B cell (primary cell): ENCODE measurements around the gene ATP5F1E.

Source experiments
- CTCF ChIP-seq: fragments of 200-600 bp; IDR thresholded peaks from one replicate; pipeline ENCODE4 v1.8.0; 2022; ENCODE audit warnings: antibody characterized with exemption, mild to moderate bottlenecking
- EZH2 ChIP-seq: IDR thresholded peaks from 2 replicates; pipeline ENCODE4 v1.6.1; 2012; ENCODE audit warnings: borderline replicate concordance, low read depth, mild to moderate bottlenecking, moderate library complexity, low read length; ENCODE audit not compliant: insufficient read depth, poor library complexity, severe bottlenecking

GRCh38 chr20:58998656-58999055, 33.5 kb downstream of the ATP5F1E start:
- TF ChIP-seq CTCF (no peak), EZH2 (no peak)
